ENCODE data around the gene DUOX1.

Gene DUOX1

GRCh38 chr15:45106002-45106790, 23.6 kb upstream of the DUOX1 start:
- no peak for DNase-seq (ENCODE audit: low spot score)

GRCh38 chr15:45107941-45108630, 21.7 kb upstream of the DUOX1 start:
- DNase-seq (ENCODE audit: low spot score), result no peak

DNA sequence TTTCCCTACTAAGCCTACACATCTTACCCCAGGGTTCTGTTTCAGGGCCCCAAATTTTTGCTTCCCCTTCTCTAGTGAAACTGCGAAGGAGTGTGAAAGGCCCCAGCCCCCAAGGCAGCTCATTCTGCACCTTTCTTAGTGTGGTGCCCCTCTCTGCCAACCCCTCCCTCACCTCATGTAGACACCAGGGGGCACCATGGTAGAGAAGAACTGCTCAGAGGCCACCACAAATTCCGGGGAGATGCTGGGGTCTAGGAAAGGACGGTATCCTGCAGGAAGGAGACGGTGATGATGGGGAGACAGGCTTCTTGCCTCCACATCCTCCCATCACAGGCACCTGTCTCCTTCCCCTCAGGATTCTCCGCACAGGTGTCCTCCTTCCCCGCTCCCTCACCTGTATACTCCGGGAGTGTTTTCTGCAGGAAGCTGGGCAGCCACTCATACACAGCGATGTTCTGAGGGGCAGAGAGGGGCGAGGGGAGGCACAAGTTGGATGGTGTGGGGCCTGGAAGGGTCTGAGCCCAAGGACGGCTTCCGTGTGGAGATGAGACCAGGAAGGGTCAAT, 19.5 kb upstream of the DUOX1 start:
- DNase-seq (ENCODE audit: low spot score), result no peak

DNA sequence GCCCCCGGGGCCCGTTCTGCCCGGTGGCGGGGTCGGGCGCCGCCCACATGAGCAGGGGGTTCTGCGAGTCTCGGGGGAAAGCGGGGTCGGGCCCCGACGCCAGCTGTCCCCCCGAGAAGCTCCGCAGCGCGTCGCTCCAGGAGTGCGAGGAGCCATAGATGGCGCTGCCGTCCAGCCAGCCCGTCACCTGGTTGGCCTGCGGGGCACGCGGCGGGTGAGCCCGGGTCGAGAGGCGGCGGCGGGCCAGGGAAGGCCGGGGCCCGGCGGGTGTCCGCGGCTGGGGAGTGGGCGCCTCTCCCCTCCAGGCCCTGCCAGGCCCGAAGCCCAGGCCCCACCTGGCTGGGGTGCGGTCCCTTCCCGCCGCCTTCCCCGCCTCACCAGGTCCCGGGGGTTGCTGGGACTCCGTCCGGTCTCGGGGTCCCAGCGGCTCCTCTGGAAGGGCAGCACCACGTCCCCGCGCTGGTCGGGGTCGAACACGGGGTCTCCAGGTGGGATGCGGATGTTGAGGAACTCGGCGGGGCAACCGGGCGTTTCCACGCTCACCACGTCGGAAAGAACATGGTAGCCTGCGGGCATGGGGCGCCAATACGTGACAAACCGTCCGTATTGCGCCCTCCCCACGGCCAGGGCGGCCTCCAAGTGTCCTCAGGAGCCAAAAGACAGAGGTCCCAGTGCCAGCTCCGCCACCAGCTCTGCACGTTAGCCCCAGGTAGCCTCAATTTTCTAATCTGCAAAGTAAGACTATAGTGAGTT, 18.2 kb upstream of the DUOX1 start:
- DNase-seq (ENCODE audit: low spot score), result no peak

GRCh38 chr15:45112143-45112590, 17.6 kb upstream of the DUOX1 start:
- DNase-seq (ENCODE audit: low spot score), result no peak

GRCh38 chr15:45112591-45113379, 17.0 kb upstream of the DUOX1 start:
- DNase-seq (ENCODE audit: low spot score), result no peak

DNA sequence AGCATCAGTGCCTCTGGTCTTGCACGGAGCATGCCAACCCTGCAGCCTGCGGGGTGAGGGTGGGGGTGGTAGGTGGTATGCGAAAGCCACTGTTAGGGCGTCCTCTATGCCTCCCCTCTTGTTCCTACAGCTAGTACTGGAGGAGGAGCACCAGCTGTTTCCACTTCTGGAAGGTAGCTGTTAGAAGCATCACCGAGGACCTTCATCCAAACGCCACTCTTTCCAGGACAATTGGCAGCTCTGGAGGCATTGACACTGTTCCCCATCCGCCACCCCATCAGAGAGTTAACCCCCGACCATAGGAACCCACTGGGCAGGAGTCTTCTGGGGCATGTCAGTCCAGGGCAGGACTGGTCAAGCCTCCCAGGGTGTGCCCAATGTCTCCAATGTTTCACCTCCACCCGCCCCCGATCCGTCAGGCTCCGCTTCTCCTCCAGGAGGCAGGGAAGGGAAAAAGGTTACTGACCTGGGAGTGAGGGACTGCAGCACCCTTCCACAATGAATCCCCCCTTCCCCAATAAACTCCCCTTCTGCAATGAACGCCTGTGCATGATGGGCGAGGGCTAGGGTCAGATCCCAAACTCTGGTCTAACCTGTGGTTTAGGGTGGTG, 16.3 kb upstream of the DUOX1 start:
- no peak for DNase-seq (ENCODE audit: low spot score)

DNA sequence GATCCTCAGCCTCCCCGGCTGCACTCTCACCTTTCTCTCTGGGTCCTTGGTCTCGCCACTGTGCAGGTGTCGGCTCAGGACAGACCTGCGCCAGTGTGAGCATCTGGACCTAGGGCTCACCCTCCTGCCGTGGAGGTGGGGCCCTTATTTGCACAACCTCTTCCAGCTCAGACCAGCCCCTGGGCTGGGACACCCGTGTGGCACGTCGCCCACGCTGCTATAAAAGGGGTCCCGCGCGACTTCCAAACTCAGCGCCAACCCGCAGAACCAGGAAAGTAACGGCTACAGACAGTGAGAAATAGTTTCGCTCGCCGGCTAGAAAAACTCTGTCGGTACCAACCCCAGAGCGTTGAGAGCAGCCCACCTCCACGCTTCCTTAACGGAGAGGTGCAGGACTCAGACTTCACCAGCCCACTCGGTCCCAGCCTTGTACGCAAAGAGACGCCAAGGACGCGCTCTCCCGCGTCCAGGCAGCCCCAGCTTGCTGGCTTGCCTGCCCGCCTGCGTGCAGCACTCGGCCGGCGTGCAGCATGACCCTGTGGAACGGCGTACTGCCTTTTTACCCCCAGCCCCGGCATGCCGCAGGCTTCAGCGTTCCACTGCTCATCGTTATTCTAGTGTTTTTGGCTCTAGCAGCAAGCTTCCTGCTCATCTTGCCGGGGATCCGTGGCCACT, 15.6 kb upstream of the DUOX1 start, which contains the start of the genes DUOX2 and DUOXA2:
Gene DUOX2, minus strand, starts transcription at position 97 of the 675 bp plus-strand sequence. CDS start 761 bp downstream, outside the sequence.
Gene DUOXA2, plus strand, starts transcription at position 251 of the 675 bp plus-strand sequence. Its CDS starts 280 bp downstream, at position 531.
- DNase-seq (ENCODE audit: low spot score), result no peak

- no peak for DNase-seq (ENCODE audit: low spot score)
These were observed 15.1 kb upstream of the DUOX1 start for GRCh38 chr15:45114751-45115085.

GRCh38 chr15:45115312-45115820, 14.4 kb upstream of the DUOX1 start:
- no peak for DNase-seq (ENCODE audit: low spot score)

- no peak for DNase-seq (ENCODE audit: low spot score)
These were observed 13.8 kb upstream of the DUOX1 start for GRCh38 chr15:45116006-45116481.

DNA sequence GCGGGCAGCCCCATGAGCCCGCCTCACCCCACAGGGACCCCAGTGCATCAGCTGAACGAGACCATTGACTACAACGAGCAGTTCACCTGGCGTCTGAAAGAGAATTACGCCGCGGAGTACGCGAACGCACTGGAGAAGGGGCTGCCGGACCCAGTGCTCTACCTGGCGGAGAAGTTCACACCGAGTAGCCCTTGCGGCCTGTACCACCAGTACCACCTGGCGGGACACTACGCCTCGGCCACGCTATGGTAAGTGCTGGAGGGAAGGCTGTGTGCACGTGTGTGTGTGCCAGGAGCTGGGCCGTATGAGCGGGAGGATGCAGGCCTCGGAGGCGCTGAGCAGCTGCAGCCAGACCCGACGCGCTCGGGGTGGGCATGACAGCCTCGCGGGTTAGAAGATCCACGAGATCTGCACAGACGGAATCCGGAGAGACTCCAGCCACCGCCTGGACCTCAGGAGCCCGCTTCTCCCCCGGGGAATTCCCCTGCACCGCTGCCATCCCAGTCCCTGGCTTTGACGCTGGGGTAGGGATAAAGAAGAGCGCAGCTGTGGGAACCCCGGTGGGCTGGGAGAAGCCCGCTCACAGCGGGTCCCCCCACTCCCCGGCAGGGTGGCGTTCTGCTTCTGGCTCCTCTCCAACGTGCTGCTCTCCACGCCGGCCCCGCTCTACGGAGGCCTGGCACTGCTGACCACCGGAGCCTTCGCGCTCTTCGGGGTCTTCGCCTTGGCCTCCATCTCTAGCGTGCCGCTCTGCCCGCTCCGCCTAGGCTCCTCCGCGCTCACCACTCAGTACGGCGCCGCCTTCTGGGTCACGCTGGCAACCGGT, 13.1 kb upstream of the DUOX1 start:
- no peak for DNase-seq (ENCODE audit: low spot score)

DNA sequence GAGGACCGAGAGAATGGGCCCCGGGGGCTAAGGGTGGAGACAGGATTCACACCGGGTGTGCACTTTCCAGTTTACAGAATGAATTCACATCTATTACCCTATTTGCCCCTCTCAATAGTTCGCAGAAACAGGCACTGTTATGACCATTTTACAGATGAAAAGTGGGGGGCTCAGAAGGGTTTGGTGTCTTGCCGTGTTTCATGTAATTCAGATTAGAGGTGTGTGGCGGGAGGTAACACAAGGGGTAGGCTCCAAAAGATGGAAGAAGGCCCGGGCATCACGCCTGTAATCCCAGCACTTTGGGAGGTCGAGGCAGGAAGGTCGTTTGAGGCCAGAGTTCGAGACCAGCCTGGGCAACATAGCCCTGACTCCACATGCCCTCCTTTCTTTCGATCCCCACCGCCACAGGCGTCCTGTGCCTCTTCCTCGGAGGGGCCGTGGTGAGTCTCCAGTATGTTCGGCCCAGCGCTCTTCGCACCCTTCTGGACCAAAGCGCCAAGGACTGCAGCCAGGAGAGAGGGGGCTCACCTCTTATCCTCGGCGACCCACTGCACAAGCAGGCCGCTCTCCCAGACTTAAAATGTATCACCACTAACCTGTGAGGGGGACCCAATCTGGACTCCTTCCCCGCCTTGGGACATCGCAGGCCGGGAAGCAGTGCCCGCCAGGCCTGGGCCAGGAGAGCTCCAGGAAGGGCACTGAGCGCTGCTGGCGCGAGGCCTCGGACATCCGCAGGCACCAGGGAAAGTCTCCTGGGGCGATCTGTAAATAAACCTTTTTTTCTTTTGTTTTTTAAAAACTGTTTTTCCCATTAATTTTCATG, 12.3 kb upstream of the DUOX1 start:
- no peak for DNase-seq (ENCODE audit: low spot score)

GRCh38 chr15:45118131-45118588, 11.6 kb upstream of the DUOX1 start:
- peak; percentile 87 for DNase-seq (ENCODE audit: low spot score)

DNA sequence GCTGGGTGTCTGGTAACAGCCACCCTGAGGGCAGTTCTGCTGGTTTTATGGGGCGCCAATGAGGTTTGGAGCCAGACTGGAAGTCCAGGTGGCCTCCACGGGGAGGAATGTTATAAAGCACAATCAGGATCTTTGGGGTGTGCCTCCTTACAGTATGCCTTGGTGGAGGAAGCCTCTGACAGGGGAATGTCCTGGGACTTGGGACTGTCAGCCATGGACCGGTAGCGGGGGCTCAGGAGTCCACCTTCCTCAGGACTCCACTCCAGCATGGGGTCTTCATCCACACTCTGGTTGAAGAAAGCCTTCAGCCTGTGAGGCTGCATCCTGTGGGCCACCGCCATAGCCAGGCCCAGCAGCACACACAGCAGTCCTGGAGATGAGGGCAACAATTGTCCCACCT, 10.8 kb upstream of the DUOX1 start:
- no peak for DNase-seq (ENCODE audit: low spot score)

GRCh38 chr15:45120081-45120972, 9.5 kb upstream of the DUOX1 start:
- DNase-seq (ENCODE audit: low spot score), result no peak

- no peak for DNase-seq (ENCODE audit: low spot score)
These were observed 8.8 kb upstream of the DUOX1 start for GRCh38 chr15:45121020-45121419.
